ENCODE results near the gene RER1.

DNA sequence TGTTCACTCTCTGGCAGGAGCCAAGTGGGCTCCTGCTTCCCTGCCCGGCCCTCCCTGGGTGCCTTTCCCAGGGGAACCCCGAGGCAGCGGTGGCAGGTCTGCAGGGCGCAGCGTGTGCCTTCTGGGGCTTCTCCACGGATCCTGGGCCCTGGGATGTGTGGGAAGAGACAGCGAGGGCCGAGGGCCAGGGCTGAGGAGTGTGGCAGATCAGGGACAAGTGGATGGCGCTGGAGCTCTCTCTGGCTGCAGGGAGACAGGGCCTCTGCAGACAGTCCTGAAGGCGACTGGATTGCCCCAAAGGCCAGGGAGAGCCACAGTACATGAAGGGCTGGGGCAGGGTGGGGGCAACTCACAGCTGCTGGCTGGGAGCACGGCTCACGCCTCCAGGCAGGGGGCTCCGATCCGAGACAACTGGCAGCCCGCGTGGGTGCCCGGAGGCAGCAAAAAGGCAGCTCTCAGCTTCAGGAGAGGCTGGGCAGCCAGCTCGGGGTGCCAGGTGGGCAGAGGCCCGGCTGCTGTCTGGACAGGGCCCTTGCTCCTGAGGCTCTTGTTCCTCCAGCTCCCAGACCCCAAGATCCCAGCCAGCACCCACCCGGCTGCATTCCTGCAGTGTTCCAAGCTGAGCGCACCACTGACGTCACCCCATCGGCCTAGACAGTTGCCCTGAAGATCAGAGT lies 16.3 kb upstream of the RER1 start:
- TF ChIP-seq EZH2 (optimal IDR thresholded peaks at IDR 0.05; ENCODE audit: low read depth, low read length) (no peak), EZH2phosphoT487 (IDR thresholded peaks at IDR 0.05; ENCODE audit: low read length) (no peak)
- TF ChIP-seq, protein P1, sequence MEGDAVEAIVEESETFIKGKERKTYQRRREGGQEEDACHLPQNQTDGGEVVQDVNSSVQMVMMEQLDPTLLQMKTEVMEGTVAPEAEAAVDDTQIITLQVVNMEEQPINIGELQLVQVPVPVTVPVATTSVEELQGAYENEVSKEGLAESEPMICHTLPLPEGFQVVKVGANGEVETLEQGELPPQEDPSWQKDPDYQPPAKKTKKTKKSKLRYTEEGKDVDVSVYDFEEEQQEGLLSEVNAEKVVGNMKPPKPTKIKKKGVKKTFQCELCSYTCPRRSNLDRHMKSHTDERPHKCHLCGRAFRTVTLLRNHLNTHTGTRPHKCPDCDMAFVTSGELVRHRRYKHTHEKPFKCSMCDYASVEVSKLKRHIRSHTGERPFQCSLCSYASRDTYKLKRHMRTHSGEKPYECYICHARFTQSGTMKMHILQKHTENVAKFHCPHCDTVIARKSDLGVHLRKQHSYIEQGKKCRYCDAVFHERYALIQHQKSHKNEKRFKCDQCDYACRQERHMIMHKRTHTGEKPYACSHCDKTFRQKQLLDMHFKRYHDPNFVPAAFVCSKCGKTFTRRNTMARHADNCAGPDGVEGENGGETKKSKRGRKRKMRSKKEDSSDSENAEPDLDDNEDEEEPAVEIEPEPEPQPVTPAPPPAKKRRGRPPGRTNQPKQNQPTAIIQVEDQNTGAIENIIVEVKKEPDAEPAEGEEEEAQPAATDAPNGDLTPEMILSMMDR (IDR thresholded peaks at IDR 0.05; ENCODE audit: low read length) = no peak
